Astrocyte (in vitro differentiated cells and primary cell): ENCODE data around the gene NCOR2. TPM values are rescaled to one million over a fixed set of nuclear protein-coding genes. Genes with fewer than 3 reads are reported as not detected.

Experiments
- DNase-seq: peaks from one replicate; pipeline ENCODE4 v3.0.0-alpha.2; 2010; ENCODE audit warnings: low read depth
- FAIRE-seq: peaks from 2 replicates; lab custom pipeline; 2011; peaks lifted over from hg19 to GRCh38; lab: Jason Lieb, UNC
- H2AFZ ChIP-seq: 2 replicates; pipeline ENCODE4 v1.6.0; 2012; ENCODE audit warnings: low read depth, low read length, inconsistent platforms
- H3K27ac ChIP-seq: 2 replicates; pipeline ENCODE4 v1.5.1; 2011; ENCODE audit warnings: low read depth, low read length, inconsistent platforms
- H3K27me3 ChIP-seq: 2 replicates; pipeline ENCODE4 v1.6.0; 2011; ENCODE audit warnings: low read length, inconsistent platforms; ENCODE audit not compliant: insufficient read depth
- H3K36me3 ChIP-seq: 2 replicates; pipeline ENCODE4 v1.5.1; 2011; ENCODE audit warnings: low read length, inconsistent platforms; ENCODE audit not compliant: insufficient read depth
- H3K4me1 ChIP-seq: 2 replicates; pipeline ENCODE4 v1.5.1; 2011; ENCODE audit warnings: low read length, inconsistent platforms; ENCODE audit not compliant: insufficient read depth
- H3K4me2 ChIP-seq: 2 replicates; pipeline ENCODE4 v1.6.0; 2012; ENCODE audit warnings: low read length, inconsistent platforms
- H3K4me3 ChIP-seq: 2 replicates; pipeline ENCODE4 v1.5.1; 2011; ENCODE audit warnings: low read depth, mild to moderate bottlenecking, low read length, inconsistent platforms; ENCODE audit not compliant: insufficient read depth
- H3K79me2 ChIP-seq: 2 replicates; pipeline ENCODE4 v1.6.0; 2012; ENCODE audit warnings: mild to moderate bottlenecking, low read length, inconsistent platforms; ENCODE audit not compliant: insufficient read depth
- H3K9ac ChIP-seq: 2 replicates; pipeline ENCODE4 v1.6.0; 2012; ENCODE audit warnings: mild to moderate bottlenecking, low read length, inconsistent platforms
- H3K9me3 ChIP-seq: 2 replicates; pipeline ENCODE4 v1.5.1; 2012; ENCODE audit warnings: low read depth, mild to moderate bottlenecking, low read length, inconsistent platforms; ENCODE audit not compliant: insufficient read depth
- H4K20me1 ChIP-seq: 2 replicates; pipeline ENCODE4 v1.6.0; 2012; ENCODE audit warnings: low read length, inconsistent platforms; ENCODE audit not compliant: insufficient read depth
- H3K27ac Mint-ChIP-seq: one replicate; pipeline ENCODE4 v1.8.0; 2021; ENCODE audit warnings: mild to moderate bottlenecking, mixed read lengths; ENCODE audit not compliant: unreplicated experiment
- H3K27me3 Mint-ChIP-seq: one replicate; pipeline ENCODE4 v1.8.0; 2021; ENCODE audit warnings: low read depth, mixed read lengths; ENCODE audit not compliant: unreplicated experiment
- H3K36me3 Mint-ChIP-seq: one replicate; pipeline ENCODE4 v1.8.0; 2021; ENCODE audit warnings: low read depth, mixed read lengths; ENCODE audit not compliant: unreplicated experiment
- H3K4me1 Mint-ChIP-seq: one replicate; pipeline ENCODE4 v1.8.0; 2021; ENCODE audit warnings: low read depth, mixed read lengths; ENCODE audit not compliant: unreplicated experiment
- H3K4me3 Mint-ChIP-seq: one replicate; pipeline ENCODE4 v1.8.0; 2021; ENCODE audit warnings: mild to moderate bottlenecking, moderate library complexity, mixed read lengths; ENCODE audit not compliant: unreplicated experiment
- H3K9me3 Mint-ChIP-seq: one replicate; pipeline ENCODE4 v1.8.0; 2021; ENCODE audit warnings: mild to moderate bottlenecking, mixed read lengths; ENCODE audit not compliant: unreplicated experiment
- CTCF ChIP-seq: IDR thresholded peaks from 2 replicates; pipeline ENCODE4 v1.5.1; 2011; ENCODE audit warnings: low read depth, mild to moderate bottlenecking, inconsistent platforms, low read length, moderate library complexity; ENCODE audit not compliant: insufficient read depth
- EZH2 ChIP-seq: IDR thresholded peaks from 2 replicates; pipeline ENCODE4 v1.6.1; 2012; ENCODE audit warnings: mild to moderate bottlenecking, low read length, inconsistent platforms; ENCODE audit not compliant: insufficient read depth
- total RNA-seq: library from RNA; stranded (reverse); gene quantifications from 2 replicates; pipeline ENCODE4 v1.2.1, GENCODE V29; 2021

NCOR2 gene
- total RNA-seq, 1 donor from 2014 or later = 425 TPM

- Mint-ChIP-seq H3K27me3 (no peaks in the 10 kb centered on the region), H3K4me3 (no peak overlapping the region), H3K36me3 (no peaks in the 10 kb centered on the region), H3K27ac (no peak overlapping the region), H3K4me1 (peaks cover 8% of the 10 kb centered on the region), H3K9me3 (no peaks in the 10 kb centered on the region)
- Histone ChIP-seq H2AFZ (no peak overlapping the region), H3K4me3 (no peak overlapping the region), H3K27ac (no peak overlapping the region), H3K4me1 (peaks cover 23% of the 10 kb centered on the region), H3K9ac (no peak overlapping the region), H3K27me3 (no peaks in the 10 kb centered on the region), H4K20me1 (peaks cover 19% of the 10 kb centered on the region), H3K9me3 (no peaks in the 10 kb centered on the region), H3K36me3 (no peaks in the 10 kb centered on the region), H3K4me2 (peak overlapping the region; percentile 77), H3K79me2 (peaks cover 25% of the 10 kb centered on the region)
- no peak for TF ChIP-seq CTCF
- TF ChIP-seq EZH2 = no peak
- FAIRE-seq (no peak), DNase-seq (no peak)
These were observed 2.1 kb upstream of the NCOR2 start for GRCh38 chr12:124569375-124570148.

- Histone ChIP-seq H3K36me3 (no peaks in the 10 kb centered on the region), H3K79me2 (peaks cover 34% of the 10 kb centered on the region), H3K4me2 (peak overlapping the region; percentile 77), H2AFZ (no peak overlapping the region), H3K27me3 (no peaks in the 10 kb centered on the region), H3K4me3 (no peak overlapping the region), H3K9ac (peak overlapping the region; percentile 65), H3K4me1 (peaks cover 27% of the 10 kb centered on the region), H3K27ac (peak overlapping the region; percentile 85), H4K20me1 (peaks cover 27% of the 10 kb centered on the region), H3K9me3 (no peaks in the 10 kb centered on the region)
- TF ChIP-seq CTCF (no peak), EZH2 (no peak)
- FAIRE-seq = no peak
- Mint-ChIP-seq H3K27ac (peak overlapping the region; percentile 87), H3K4me1 (peaks cover 6% of the 10 kb centered on the region), H3K36me3 (peaks cover 2% of the 10 kb centered on the region), H3K9me3 (no peaks in the 10 kb centered on the region), H3K27me3 (no peaks in the 10 kb centered on the region), H3K4me3 (no peak overlapping the region)
- peak; percentile 94 for DNase-seq
These were observed 1.3 kb upstream of the NCOR2 start for GRCh38 chr12:124568431-124569374.
